Measurements from ENCODE around the gene DUSP23.

DNA sequence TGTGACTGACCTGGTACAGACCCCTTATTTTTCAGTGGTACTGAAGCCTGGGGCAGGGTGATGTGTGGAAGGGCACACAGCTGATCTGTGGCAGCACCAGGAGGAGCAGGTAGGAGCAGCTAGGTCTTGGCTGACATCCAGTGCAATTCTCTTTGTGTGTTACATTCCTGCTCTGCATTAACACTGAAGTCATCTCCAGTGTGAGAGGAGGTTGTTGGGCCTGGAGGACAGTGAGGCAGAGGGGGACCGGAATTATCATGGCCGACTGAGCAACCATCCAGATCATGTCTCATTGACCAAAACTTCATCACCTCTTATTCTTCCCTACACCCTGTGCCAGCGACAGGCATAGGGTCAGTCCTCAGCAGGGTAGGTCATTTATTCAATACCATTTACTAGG, 47.4 kb downstream of the DUSP23 start:
- TF ChIP-seq CTCF (IDR thresholded peaks at IDR 0.05) = no peak
- TF ChIP-seq EP300 (IDR thresholded peaks at IDR 0.05) = no peak

All from stomach (tissue), 4 donors.